HG02852 (cell line): ENCODE measurements around the gene DOC2B.
"Not testable (repeated sequence)": the region's sequence is repeated elsewhere in the genome, so short reads cannot be mapped to it uniquely, and the experiment has no call there.

Experiments used
- ATAC-seq: cut with Tn5 transposase; IDR thresholded peaks from one replicate; pipeline ENCODE4 v1.9.1; 2021; ENCODE audit warnings: mild to moderate bottlenecking, moderate library complexity; ENCODE audit not compliant: unreplicated experiment

Gene DOC2B

DNA sequence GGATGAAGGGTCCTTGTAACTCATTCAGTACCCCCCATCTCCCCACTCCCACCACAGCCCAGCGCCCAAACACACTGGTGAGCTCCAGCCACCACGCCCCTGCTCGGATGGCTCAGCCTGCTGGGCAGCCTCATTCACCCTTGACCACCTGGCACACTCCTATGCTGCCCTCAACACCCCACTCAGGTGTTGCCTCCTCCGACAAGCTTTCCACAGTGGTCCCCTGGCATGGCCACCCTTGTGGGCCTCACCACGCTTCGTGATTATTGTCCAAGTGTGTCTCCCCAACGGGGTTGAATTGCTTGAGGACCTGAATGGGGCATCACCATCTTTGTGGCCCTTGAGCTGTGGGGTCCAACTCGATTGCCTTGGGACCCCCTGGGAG, 12.0 kb upstream of the DOC2B start:
- ATAC-seq: no peak

DNA sequence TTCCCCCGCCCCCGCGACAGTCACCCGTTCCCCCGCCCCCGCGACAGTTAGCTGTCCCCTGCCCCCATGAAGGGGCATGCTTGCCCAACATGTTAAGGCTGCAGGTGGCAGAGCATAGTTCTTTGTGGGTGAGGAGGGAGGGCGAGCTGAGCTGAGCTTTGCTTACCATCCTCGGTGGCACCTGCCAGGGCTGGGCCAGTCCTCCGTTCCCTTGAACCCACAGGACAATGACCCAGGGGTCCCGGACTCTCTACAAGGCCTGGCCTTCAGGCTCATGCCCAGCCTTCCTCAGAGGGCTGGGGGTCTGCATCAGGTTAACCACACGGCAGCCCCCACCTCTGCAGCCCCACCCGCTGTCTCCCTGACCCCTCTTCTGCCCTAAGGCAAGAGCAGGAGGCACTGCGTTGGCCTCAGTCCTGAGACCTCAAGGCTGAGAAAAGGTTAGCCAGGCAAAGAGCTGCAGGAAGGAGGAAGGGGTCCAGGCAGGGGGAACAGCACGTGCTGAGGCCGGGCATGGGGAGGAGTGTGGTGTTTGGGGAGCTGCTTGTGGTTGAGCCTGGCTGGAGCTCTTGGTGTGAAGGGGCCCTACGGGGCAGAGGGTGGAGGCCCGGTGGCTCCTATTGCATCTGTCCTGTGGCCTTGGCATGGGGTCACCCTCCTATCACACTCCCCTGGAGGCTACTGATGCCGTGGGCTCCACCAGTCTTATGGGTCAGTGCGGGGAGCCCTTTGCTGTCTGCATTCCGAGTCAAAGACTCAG, 11.4 kb upstream of the DOC2B start:
- no peak for ATAC-seq

DNA sequence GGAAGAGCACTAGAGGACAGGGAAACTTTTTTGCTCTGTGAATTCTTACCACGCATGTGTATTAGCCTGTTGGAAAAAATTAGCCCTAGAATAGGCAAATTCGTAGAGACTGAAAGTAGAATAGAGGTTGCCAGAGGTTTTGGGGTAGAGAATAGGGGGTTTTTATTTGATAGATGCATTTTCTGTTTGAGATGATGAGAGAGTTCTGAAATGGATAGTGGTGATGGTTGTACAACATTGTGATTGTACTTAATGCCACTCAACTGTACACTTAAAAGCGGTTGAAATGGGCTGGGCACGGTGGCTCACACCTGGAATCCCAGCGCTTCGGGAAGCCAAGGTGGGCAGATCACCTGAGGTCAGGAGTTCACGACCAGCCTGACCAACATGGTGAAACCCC, 8.0 kb upstream of the DOC2B start:
- no peak for ATAC-seq

DNA sequence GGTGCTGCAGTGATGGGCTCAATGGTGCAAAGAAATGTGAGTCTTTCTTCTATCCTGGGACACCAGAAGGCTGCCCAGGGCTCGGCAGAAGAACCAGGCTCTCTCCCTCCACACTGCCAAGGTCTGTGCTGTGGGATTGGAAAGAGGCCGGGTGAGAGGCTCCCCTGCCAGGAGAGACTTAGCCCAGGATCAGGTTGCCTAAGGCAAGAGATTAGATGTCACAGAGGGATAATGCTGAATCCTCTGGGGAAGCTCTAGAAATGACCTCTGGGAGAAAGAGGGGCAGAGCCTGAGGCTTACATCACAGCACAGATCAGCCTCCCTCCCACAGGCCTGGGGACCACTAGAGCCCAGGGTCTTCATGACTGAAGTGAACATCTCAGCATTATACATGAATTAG, 5.7 kb upstream of the DOC2B start:
- no peak for ATAC-seq

DNA sequence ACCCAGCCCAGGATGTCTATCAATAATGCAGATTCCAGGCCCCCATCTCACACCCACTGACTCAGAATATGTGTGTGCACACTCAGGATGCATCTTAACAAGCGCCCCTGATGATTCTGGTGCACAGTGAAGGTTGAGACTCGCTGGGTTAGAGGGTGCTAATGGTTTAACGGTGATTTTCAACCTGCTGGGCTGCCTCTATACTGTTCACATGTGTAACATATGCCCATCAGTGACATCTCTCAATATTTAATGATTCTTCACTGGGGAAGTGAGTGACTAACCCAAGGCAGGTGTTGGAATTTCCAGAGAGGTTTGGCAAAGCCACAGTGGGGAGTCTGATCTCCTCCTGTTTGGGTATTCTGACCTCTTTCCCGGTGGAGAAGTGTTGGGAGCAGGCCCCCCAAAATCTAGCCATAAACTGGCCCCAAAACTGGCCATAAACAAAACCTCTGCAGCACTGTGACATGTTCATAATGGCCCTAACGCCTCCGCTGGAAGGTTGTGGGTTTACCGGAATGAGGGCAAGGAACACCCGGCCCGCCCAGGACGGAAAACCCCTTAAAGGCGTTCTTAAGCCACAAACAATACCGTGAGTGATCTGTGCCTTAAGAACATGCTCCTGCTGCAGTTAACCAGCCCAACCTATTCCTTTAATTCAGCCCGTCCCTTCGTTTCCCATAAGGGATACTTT, 4.1 kb upstream of the DOC2B start:
- no peak for ATAC-seq

DNA sequence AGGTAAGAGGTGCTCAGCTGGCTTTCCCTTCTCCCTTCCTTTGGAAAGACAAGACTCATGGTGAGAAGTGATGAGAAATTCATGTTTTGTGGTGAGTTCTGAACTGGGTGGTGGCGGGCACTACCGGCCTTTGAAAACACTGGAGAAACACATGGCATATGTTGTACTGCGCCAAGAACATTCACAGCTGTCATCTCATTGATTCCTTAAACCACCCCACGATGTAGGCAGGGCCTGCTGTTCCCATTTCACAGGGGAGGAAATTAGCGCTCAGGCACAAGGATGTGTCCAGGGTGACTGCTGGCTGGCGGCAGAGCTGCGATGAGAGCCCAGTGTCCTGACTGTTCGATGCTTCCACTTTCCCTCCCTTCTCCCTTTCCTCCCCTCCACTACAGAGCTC, 1.6 kb upstream of the DOC2B start:
- ATAC-seq: no peak

DNA sequence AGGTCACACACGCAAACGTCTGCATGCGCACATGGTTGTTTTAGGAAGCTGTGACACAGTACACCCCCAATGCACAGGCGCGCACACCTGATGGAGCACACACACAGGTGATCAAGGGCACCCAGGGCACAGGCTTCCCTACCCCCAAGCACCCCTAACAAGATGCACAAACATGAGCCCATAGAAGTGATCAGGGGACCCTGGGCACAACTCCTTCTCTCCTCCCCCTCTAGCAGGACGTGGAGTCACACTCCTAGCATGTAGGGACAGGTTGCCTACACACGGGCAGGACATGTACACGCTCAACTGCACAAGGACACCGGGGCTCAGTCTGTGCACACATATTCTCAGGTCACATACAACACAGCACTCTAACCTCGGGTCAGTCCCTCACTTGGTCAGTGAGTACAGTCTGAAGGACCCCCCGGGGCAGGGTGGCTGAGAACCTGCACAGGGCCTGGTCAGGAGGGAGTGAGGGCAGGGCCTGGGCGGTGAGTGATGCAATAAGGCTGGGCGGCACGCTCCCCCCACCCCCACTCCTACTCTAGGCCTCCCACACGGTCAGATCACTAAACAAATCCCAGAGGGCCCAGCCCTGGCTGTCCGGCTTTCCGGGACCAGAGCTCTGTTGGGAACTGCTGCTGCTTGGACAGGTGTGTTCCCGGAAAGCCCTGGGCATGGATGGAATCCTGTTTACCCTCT, 751 bp upstream of the DOC2B start:
- ATAC-seq: no peak

DNA sequence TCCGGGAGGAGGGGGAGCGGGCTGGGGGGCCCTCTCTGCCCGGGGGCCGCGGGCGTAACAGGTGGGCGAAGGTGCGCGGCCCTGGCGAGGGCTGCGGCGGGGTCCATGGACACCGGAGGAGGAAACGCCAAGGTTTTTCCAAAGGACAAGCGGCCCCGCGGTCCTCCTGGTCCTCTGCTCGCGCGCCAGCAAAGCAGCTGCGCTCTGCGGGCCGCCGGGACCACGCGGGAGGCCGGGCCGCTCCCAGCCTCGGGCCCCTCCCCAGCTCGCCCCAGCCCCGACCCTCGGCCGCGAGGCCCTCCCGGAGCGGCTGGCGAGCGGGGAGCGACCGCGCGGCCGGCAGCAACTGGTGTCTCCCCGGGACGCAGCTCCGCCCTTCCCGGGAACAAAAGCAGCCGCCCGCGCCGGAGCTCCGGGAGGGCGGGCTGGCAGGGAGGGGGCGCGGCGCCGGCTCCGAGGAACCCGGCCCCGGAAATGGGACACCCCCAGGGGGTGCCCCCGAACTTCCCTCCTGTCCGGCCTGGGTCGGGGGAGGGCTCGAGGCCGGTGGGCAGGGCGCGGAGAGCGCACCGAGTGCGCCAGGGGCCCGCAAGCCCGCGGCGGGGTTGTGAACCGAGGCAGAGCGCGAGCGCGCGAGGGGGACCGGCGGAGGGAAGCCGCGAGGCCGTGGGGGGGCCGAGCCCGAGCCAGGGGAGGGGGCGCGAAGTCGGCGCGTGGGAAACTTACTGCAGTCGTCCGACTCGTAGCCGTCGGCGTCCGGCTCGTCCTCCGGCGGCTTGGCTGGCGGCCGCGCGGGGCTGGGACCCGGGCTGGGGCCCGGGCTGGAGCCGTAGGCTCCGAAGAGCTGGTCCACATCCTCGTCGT, 837 bp downstream of the DOC2B start:
- ATAC-seq: no peak

DNA sequence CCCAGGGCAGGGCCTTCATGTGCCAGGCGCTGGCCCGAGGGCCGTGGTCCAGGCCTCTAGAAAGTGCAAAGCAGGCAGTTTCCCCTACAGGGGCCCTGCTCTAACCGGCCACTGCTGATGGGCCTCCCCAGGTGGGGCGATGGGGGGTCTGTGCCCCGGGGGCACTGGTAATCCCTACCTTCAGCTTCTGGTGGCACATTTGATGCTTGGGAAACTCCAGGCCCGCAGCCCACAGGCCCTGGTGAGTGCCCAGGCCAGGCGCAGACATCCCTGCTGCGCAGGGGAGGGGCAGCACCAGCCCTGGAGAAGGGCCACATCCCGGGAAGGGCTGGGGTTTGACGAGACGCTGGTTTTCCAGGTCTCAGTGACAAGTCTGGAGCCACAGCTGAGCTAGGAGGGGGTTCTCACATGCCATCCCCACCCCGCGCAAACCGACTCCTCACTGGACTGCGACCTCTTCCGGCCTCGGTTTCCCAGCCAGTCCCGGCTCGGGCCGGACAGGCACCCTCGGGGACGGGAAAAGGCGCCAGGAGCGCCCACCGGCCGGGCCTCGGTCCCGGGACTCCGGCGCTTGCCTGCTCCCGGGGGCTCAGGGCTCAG, 1.6 kb downstream of the DOC2B start:
- no peak for ATAC-seq

DNA sequence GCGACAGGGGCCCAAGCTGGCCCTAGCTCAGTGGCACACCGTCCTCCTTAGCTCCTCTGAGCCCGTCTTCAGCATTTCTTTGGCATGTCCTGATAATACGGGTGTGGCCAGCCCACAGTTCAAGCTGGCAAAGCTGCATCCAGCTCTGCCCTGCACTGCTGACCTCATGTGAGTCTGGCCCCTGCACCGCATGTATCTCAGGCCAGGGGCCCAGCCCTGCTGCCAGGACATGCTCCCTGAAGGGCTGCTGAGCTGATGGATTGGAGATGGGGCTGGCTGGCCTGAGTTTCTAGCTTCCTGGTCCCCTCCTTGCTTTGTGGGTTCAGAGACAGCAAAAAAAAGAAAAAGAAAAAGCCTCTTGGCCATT, 2.4 kb downstream of the DOC2B start:
- ATAC-seq: no peak

DNA sequence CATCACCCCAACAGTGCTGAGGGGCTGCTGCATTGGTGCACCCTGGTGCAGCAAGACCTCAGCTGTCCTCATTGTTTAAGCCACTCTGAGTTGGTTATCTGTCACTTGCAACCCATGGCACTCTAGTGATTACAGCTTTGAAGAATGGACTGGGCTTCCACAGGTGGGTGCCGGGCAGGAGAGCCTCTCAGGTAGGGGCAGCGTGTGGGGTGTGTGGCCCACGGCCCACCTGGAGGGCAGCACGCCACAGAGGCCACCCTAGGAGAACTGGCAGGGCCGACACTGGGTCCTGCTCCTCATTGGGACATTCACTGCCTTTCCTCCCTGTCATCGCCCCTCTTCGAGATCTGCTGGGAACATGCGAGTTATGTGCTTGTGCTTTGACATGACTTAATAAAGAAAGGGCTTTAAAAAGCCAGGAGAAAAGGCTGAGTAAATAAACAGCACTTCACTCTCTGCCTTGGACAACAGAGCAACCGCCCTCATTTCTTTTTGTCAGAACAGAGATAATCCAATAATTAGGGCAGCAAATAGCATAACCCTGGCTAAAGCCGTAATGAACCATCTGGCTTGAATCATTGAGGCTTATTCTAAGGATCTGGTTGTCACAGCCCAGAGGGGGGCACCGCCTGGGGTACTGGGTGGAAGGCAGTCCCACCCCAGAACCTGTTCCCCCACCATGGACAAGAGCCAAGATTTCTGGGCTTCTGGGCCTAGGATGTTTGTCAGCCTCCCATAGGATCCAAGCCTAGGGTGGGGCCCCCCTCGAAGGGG, 3.0 kb downstream of the DOC2B start:
- ATAC-seq: no peak

DNA sequence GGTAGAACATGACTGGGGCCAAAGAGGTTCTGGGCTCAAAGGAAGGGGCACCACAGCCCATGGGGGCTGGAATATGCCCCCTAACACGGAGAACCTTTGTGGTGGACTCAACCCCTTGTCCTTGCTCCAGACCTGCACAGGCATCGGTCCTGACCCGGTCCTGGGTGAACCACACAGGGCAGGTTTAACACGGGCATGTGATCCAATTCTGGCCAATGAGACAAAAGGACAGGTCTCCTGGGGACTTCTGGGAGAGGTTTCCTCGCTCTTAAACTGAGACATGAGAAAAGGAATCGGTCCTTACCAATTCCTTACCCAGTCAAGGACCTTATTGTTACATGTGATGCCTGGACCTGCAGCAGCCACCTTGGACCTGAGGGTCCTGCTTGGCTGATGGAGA, 3.7 kb downstream of the DOC2B start:
- ATAC-seq: no peak

DNA sequence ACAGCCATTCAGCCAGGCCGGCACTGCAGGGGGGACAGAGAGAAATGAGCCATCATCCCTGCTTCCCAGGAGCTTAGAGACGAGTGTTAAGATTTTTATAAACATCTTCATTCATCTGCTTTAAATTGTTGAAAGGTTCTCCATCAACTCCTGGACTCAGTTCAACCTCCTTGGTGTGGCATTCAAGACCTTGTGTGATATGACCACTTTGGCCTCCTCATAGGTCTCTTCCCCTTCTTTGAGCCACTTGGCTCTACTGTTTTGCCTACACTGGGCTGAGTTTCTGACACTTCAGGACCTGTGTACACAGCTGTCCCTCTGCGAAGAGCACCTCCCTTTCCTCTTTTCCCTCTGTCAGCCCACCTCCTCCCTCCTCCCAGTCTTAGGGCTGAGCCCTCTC, 4.3 kb downstream of the DOC2B start:
- no peak for ATAC-seq

DNA sequence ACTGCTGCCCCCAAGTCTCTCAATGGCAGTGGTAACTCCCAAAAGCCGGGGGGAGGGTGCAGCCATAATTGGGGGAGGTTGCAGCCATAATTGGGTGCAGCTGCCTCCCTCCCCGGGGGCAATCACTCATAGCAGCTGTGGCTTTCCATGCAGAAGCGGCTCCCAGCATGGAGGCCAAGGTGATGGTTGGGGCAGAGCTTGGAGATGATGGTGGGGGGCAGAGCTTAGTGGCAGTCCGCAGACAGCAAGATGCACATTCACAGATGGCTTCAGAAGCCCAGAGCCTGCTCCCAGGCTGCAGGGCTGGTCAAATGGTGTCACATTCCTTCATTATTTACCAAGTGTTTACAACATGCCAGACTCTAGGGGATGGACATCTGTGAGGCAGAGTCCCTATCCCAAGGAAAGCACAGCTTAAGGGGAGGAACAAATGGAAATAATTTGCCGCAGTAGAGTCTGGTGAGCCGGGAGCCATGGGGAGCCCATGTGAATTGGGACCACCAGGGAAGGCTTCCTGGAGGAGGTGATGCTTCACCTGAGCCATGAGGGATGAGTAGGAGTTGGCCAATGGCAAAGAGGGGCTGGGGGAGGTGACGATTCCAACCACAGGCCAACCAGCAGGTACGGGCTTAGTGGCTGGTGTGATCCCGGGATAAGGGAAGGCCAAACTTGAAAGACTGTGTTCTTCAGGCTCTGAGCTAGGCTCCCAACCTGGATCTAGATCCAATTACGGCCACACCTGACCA, 8.1 kb downstream of the DOC2B start:
- ATAC-seq: no peak

DNA sequence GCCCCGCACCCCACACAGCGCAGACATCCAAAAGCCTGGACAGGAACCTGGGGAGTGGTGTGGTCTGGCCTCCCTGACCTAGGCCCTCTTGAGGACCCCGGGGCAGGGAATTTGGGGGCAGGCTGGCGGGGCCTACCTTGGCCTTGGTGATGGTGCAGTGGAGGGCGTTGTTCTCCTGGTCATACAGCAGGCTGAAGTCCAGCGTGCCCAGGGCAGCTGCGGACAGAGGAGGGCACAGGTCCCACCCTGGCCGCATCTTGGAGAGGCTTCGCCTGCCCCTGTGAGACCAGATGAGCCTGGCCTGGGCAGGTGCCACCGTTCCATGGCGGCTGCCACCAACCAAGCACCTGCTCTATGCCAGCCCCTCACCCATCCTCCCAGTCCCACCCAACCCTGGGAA, 9.0 kb downstream of the DOC2B start:
- no peak for ATAC-seq

DNA sequence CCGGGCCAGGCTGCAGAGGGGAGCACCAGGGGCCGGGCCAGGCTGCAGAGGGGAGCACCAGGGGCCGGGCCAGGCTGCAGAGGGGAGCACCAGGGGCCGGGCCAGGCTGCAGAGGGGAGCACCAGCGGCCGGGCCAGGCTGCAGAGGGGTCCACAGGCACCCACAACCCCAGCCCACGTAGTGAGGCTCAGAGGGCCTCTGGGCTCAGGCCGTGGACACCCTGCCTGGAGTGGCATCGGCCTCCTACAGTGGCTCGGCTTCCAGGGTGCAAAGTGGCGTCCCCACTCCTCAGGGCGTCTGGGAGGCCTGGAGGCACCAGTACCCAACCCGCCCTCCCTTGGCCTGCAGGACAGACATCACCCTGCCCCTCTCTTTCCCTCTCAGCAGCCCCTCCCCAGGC, 9.6 kb downstream of the DOC2B start:
- no peak for ATAC-seq

DNA sequence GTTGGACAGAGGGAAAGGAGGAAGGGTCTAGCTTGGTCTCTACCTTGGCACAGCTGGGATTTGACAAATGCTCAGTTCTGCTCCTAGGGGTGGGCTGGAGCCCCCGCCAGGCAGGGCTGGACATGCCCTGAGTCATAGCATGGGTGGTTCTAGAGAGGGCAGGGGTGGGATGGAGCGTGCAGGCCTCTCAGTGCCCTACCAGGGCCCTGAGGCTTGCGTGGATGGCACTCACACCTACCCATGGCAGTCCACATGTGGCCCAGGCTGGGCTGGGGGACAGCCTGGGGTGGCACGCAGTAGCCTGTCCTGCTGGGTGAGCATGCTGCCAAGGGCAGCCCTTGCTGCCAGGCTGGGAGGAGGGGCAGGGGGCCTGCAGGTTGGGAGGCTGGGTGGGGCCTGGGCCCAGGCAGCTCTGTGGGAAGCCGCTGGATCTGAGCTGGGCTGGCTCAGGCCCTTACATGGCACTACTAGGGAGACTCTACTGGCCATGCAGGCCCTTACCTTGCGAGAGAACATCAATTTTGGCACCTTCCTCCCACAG, 11.2 kb downstream of the DOC2B start:
- ATAC-seq: no peak

DNA sequence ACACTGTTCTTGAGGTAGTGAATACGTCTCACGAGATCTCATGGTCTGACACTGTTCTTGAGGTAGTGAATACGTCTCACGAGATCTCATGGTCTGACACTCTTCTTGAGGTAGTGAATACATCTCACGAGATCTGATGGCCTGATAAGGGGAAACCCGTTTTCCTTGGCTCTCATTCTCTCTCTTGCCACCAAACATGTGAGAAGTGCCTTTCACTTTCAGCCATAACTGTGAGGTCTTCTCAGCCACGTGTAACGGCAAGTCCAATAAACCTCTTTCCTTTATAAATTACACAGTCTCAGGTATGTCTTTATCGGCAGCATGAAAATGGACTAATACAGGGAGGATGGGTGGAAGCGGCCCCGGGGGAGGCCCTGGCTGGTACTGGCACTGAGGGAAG, 12.8 kb downstream of the DOC2B start:
- not testable (repeated sequence) for ATAC-seq

DNA sequence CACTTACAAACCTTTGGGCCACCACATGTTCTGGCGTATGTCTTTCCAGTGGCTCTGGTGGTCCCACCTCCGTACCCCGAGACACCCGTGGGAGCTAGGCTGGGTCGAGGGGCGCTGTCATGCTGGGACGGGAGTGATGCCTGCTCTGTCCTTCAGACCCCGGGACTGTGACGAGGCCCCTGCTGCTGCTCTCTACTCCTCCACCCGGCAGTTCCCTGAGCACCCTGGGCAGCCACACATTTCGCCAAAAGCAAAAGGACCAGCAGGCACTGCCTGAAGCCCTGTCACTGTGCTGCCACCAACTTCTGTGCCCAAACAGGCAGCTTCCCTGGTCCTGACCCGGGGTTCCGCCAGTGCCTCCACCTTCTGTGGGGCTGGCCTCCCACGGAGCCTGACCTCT, 15.5 kb downstream of the DOC2B start:
- ATAC-seq: no peak
